HepG2 (cell line): ENCODE data around the gene ZBTB46.

Source experiments
- FOXK1 ChIP-seq: sonication (generic); formaldehyde crosslinking; IDR thresholded peaks from 2 replicates; pipeline ENCODE4 v1.4.0; 2020; ENCODE audit warnings: low read depth, missing genetic modification reagents, borderline replicate concordance
- MXI1 ChIP-seq: IDR thresholded peaks from 3 replicates; pipeline ENCODE4 v1.6.1; 2012; ENCODE audit warnings: low read depth, low read length, inconsistent platforms, borderline replicate concordance
- POLR2A ChIP-seq, 2 experiments: IDR thresholded peaks; 2 replicates each; pipeline ENCODE4 v1.6.1; 2011; ENCODE audit warnings: low read depth in 2 of 2, low read length in 2 of 2, mild to moderate bottlenecking in 1 of 2, moderate library complexity in 1 of 2; ENCODE audit not compliant: insufficient read depth in 1 of 2
- YY1 ChIP-seq: IDR thresholded peaks from 2 replicates; pipeline ENCODE4 v1.6.1; 2011; ENCODE audit warnings: low read length, low read depth, moderate library complexity, mild to moderate bottlenecking; ENCODE audit not compliant: insufficient read depth, insufficient replicate concordance

DNA sequence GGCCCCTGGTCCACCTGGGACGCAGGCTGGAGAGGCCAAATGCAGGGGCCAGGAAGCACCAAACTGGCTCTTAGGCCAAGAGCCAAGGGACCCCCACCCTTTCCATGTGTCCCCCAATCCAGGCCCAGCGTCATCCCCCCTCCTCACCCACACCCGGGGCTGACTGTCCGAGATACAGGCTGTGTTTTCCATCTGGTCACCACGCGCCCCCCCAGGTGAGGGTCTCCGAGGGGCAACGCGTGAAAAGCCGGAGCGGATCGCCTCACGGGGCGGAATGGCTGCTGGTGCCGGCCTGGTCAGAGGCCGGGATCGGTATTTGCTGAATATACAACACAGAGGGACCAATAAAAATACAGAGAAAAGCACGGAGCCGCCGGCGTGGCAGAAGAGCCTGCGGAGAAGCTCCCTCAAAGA is 25.0 kb upstream of the ZBTB46 start:
- TF ChIP-seq MXI1 (no peak), YY1 (no peak), FOXK1 (CRISPR knock-in tag) (no peak), POLR2A (IDR thresholded peaks at IDR 0.05; ENCODE audit: insufficient read depth in 1 of 2, low read depth in 2 of 2, low read length in 2 of 2) (no peak)
